ENCODE measurements around the gene HSD17B2. TPM values are rescaled to one million over a fixed set of nuclear protein-coding genes. Genes with fewer than 3 reads are reported as not detected.

Gene HSD17B2, protein sequence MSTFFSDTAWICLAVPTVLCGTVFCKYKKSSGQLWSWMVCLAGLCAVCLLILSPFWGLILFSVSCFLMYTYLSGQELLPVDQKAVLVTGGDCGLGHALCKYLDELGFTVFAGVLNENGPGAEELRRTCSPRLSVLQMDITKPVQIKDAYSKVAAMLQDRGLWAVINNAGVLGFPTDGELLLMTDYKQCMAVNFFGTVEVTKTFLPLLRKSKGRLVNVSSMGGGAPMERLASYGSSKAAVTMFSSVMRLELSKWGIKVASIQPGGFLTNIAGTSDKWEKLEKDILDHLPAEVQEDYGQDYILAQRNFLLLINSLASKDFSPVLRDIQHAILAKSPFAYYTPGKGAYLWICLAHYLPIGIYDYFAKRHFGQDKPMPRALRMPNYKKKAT
- 0.11 to 0.25 TPM (median 0.12 TPM) in 3 of 5 replicates, not detected in the others for total RNA-seq (2022; extraction: Qiagen RNA extraction; ENCODE audit: low read depth)

DNA sequence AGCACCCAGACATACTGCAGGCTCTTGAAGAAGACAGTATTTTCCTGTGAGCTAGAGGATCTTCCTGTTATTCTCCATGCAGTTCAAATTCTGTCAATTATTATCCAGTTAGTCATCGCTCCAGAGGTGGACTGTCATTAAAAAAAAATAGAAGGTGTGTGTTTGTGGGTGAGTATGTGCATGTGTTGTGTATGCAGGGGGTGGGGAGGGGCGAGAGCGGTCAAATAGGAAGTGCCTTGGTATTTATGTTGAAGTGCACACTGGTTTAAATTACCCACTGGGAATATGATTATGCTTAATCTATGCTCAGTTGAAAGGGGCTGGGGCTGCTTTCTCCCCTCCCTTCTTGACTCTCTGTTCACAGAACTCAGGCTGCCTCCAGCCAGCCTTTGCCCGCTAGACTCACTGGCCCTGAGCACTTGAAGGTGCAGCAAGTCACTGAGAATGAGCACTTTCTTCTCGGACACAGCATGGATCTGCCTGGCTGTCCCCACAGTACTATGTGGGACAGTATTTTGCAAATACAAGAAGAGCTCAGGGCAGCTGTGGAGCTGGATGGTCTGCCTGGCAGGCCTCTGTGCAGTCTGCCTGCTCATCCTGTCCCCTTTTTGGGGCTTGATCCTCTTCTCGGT is at the start of gene HSD17B2:
TSS of gene HSD17B2 (plus strand) at position 273 of the 632 bp plus-strand sequence. CDS start at position 445, 172 bp downstream.

DNA sequence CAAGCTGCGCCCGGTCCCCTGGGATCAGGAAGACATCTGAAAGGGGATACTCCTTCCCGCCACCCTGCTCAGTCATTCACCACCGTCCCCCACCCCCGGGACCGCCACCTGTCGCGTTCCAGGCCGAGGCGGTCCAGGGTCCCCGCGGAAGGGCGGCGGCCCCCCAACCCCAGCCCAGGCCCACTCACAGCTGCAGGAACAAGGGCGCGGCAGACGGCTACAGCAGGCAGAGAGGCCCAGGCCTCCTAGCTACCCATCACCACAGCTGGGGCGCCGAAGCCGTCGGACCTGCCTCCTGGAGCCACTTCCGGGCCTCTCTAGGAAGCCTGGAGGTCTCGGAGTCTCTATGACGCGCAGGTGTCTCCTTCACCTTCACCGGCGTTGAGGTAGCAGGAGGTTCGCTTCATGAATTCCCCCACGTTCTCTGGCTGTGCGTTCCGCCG is 23.8 kb upstream of the HSD17B2 start, which contains the start of gene SDR42E1:
TSS of gene SDR42E1 (minus strand) at position 272 of the 443 bp plus-strand sequence. CDS start 10,612 bp downstream, outside the sequence.

Other genes starting within 250 kb of the HSD17B2 start
- gene SDR42E1, start 23.8 kb upstream of the HSD17B2 start, total RNA-seq (2022; extraction: Qiagen RNA extraction; ENCODE audit: low read depth) = 1.2 to 1.4 TPM (median 1.3 TPM) in 5 replicates
- 24.2 to 36.8 TPM (median 32.6 TPM) in 5 replicates for gene MPHOSPH6, start 135.0 kb downstream of the HSD17B2 start, total RNA-seq (2022; extraction: Qiagen RNA extraction; ENCODE audit: low read depth)

Data from A549 treated with GW870086 at 1 μM for 4 hours (cell line).